ENCODE results near the gene PCCA. TPM values are rescaled to one million over a fixed set of nuclear protein-coding genes. Genes with fewer than 3 reads are reported as not detected.

The PCCA gene
- total and polyA plus RNA-seq, 2 experiments from 2014 or later, result 41.9 to 46.6 TPM

- DNase-seq (ENCODE audit: low spot score), result no peak
- H3K4me1 Mint-ChIP-seq, result peaks cover 62% of the 10 kb centered on the region
- H3K36me3 Mint-ChIP-seq (ENCODE audit: low read depth), result no peaks in the 10 kb centered on the region; the same call in 1 of the 3 replicates
Measured at GRCh38 chr13:100508455-100508854, 419.6 kb downstream of the PCCA start.

More at GRCh38 chr13:100508455-100508854, 419.6 kb downstream of the PCCA start:
- Histone ChIP-seq H3K36me3 (ENCODE audit: insufficient read depth) (no peaks in the 10 kb centered on the region), H3K27me3 (ENCODE audit: insufficient read depth) (no peaks in the 10 kb centered on the region), H3K4me3 (no peak overlapping the region), H4K20me1 (replicated peaks; ENCODE audit: insufficient read depth) (no peaks in the 10 kb centered on the region), H3K27ac (ENCODE audit: low read depth) (peak overlapping the region; percentile 82), H3K79me2 (replicated peaks; ENCODE audit: insufficient read depth) (no peaks in the 10 kb centered on the region), H3K4me1 (ENCODE audit: insufficient read depth) (peaks cover 39% of the 10 kb centered on the region), H3F3A (replicated peaks; ENCODE audit: low read depth) (no peaks in the 10 kb centered on the region; the same call in 1 of the 2 replicates), H3K9me2 (ENCODE audit: insufficient read depth) (no peaks in the 10 kb centered on the region), H3K4me2 (peak overlapping the region; percentile 1; the same call in 1 of the 2 replicates), H2AFZ (no peak overlapping the region)
- peaks cover 3% of the 10 kb centered on the region for H3K27me3 Mint-ChIP-seq (ENCODE audit: insufficient read depth, low read depth, poor library complexity)
- H3K9me3 Mint-ChIP-seq, result no peaks in the 10 kb centered on the region
- ATAC-seq, result no peak
- peak overlapping the region; percentile 78 for H3K27ac Mint-ChIP-seq
- no peak overlapping the region for H3K4me3 Mint-ChIP-seq
- TF ChIP-seq CTCF (conservative IDR thresholded peaks at IDR 0.05; ENCODE audit: low read depth in 2 of 2) (no peak), ETS1 (IDR thresholded peaks at IDR 0.05) (no peak), ZNF331 (CRISPR knock-in tag; IDR thresholded peaks at IDR 0.05; ENCODE audit: low read depth) (no peak), ZNF114 (CRISPR knock-in tag; IDR thresholded peaks at IDR 0.05) (no peak), EZH2phosphoT487 (IDR thresholded peaks at IDR 0.05; ENCODE audit: unreplicated experiment) (no peak), CREB1 (CRISPR knock-in tag; IDR thresholded peaks at IDR 0.05; ENCODE audit: low read depth) (no peak), JUNB (IDR thresholded peaks at IDR 0.05; ENCODE audit: unreplicated experiment) (no peak), NANOG (IDR thresholded peaks at IDR 0.05; ENCODE audit: borderline replicate concordance) (no peak), POLR2AphosphoS5 (IDR thresholded peaks at IDR 0.05; ENCODE audit: low read depth) (no peak), REST (IDR thresholded peaks at IDR 0.05; ENCODE audit: unreplicated experiment) (no peak), STAT1 (IDR thresholded peaks at IDR 0.05; ENCODE audit: unreplicated experiment) (no peak), EZH2 (IDR thresholded peaks at IDR 0.05; ENCODE audit: low read depth, unreplicated experiment) (no peak), ZNF462 (CRISPR knock-in tag; IDR thresholded peaks at IDR 0.05) (no peak)

Data from GM23338 (cell line).